Naive thymus-derived CD4-positive, alpha-beta T cell (primary cell): Measurements from ENCODE around the gene ALDH1L2. TPM values are rescaled to one million over a fixed set of nuclear protein-coding genes. Genes with fewer than 3 reads are reported as not detected.

Experiments used
- ATAC-seq: fragments of 150-1000 bp; cut with Tn5 transposase; 2 replicates; pipeline ENCODE4 v1.10.0; 2021; ENCODE audit warnings: mild to moderate bottlenecking, moderate library complexity
- CTCF ChIA-PET: fragments of 350-600 bp; sonication (Branson Sonifier 250); formaldehyde crosslinking; loops from one replicate; lab custom pipeline; 2021; ENCODE audit warnings: antibody characterized with exemption; lab: Charles Lee
- POLR2A ChIA-PET: fragments of 350-600 bp; sonication (Branson Sonifier 250); formaldehyde crosslinking; loops from one replicate; lab custom pipeline; 2021; ENCODE audit warnings: antibody characterized with exemption, inconsistent platforms; lab: Charles Lee
- DNase-seq, 9 donors: peaks; one replicate each; pipeline versions ENCODE4 v3.0.0 to v3.0.0-alpha.2; 2020 to 2022; ENCODE audit warnings: mixed read lengths in 1 of 9
- H3K27ac ChIP-seq: one replicate; pipeline ENCODE4 v1.7.0; 2013; ENCODE audit warnings: mild to moderate bottlenecking, low read depth, low read length, moderate library complexity
- H3K27me3 ChIP-seq, 2 donors: one replicate each; pipeline ENCODE4 v1.7.0; 2013; ENCODE audit warnings: low read length in 2 of 2, mild to moderate bottlenecking in 2 of 2, moderate library complexity in 2 of 2; ENCODE audit not compliant: control insufficient read depth in 2 of 2, insufficient read depth in 2 of 2
- H3K36me3 ChIP-seq, 3 experiments: 1 replicate in 2 of 3; 2 replicates in 1 of 3; pipeline ENCODE4 v1.7.0; 2013; ENCODE audit warnings: low read length in 3 of 3, mild to moderate bottlenecking in 3 of 3, moderate library complexity in 1 of 3; ENCODE audit not compliant: insufficient read depth in 3 of 3, control insufficient read depth in 2 of 3
- H3K4me1 ChIP-seq, 2 donors: one replicate each; pipeline ENCODE4 v1.7.0; 2013; ENCODE audit warnings: low read length in 2 of 2, mild to moderate bottlenecking in 2 of 2, moderate library complexity in 1 of 2; ENCODE audit not compliant: control insufficient read depth in 2 of 2, insufficient read depth in 2 of 2
- H3K4me3 ChIP-seq: 2 replicates; pipeline ENCODE4 v1.7.0; 2013; ENCODE audit warnings: mild to moderate bottlenecking, low read length
- H3K9me3 ChIP-seq, 3 experiments: 1 replicate in 2 of 3; 2 replicates in 1 of 3; pipeline ENCODE4 v1.7.0; 2013; ENCODE audit warnings: low read length in 3 of 3; ENCODE audit not compliant: control insufficient read depth in 2 of 3
- H3K27ac Mint-ChIP-seq, 9 donors: one replicate each; pipeline ENCODE4 v1.8.0; 2020 to 2022; ENCODE audit warnings: mixed read lengths in 9 of 9, mild to moderate bottlenecking in 8 of 9, moderate library complexity in 5 of 9, inconsistent platforms in 2 of 9
- H3K27me3 Mint-ChIP-seq, 5 donors: one replicate each; pipeline ENCODE4 v1.8.0; 2021 to 2022; ENCODE audit warnings: mixed read lengths in 5 of 5, mild to moderate bottlenecking in 1 of 5
- H3K36me3 Mint-ChIP-seq, 5 donors: one replicate each; pipeline ENCODE4 v1.8.0; 2020 to 2022; ENCODE audit warnings: mixed read lengths in 5 of 5, mild to moderate bottlenecking in 3 of 5, inconsistent platforms in 1 of 5
- H3K4me1 Mint-ChIP-seq, 7 donors: one replicate each; pipeline ENCODE4 v1.8.0; 2020 to 2022; ENCODE audit warnings: mixed read lengths in 7 of 7, mild to moderate bottlenecking in 3 of 7, inconsistent platforms in 1 of 7
- H3K4me3 Mint-ChIP-seq, 10 donors: one replicate each; pipeline ENCODE4 v1.8.0; 2020 to 2022; ENCODE audit warnings: mild to moderate bottlenecking in 10 of 10, mixed read lengths in 10 of 10, moderate library complexity in 6 of 10, inconsistent platforms in 2 of 10
- H3K9me3 Mint-ChIP-seq, 11 donors: one replicate each; pipeline ENCODE4 v1.8.0; 2020 to 2022; ENCODE audit warnings: mixed read lengths in 11 of 11, mild to moderate bottlenecking in 4 of 11, inconsistent platforms in 1 of 11, moderate library complexity in 1 of 11
- intact Hi-C, 2 donors: fragments of 100-400 bp; cut with micrococcal nuclease; formaldehyde crosslinking; loops; one replicate each; pipeline ENCODE4 v1.15.1; 2023
- polyA plus RNA-seq, 2 donors: library from polyadenylated mRNA; unstranded; fragments of 300-500 nt; fragmentation: Illumina TruSeq; gene quantifications; one replicate each; pipeline ENCODE4 v1.2.3, GENCODE V29; 2021
- total RNA-seq, 6 experiments: library from RNA in 5 of 6; stranded (reverse) in 5 of 6; gene quantifications; 1 replicate in 5 of 6; 2 replicates in 1 of 6; pipeline ENCODE4 v1.2.3 and lab custom pipeline; 2021 to 2026

ALDH1L2 gene
- total and polyA plus RNA-seq, 7 experiments from 2014 or later, result 0.24 to 0.42 (median 0.34) TPM; not detected in 3

- ATAC-seq, result no peak
- Histone ChIP-seq H3K4me1 (no peaks in the 10 kb centered on the region), H3K27me3 (no peaks in the 10 kb centered on the region), H3K4me3 (no peak overlapping the region), H3K27ac (no peak overlapping the region), H3K9me3 (no peaks in the 10 kb centered on the region), H3K36me3 (no peaks in the 10 kb centered on the region)
- Mint-ChIP-seq H3K9me3 (no peaks in the 10 kb centered on the region), H3K4me3 (no peak overlapping the region), H3K36me3 (peaks cover 0 to 4% (median 0%) of the 10 kb centered on the region in 5 donors), H3K4me1 (no peaks in the 10 kb centered on the region), H3K27ac (no peak overlapping the region), H3K27me3 (peaks cover 0 to 22% (median 0%) of the 10 kb centered on the region in 5 donors)
- ChIA-PET POLR2A (interaction anchor here (1.8 kb wide), 1 partner anchor 8 kb away, joined by 3 read pairs; no protein-coding TSS in a partner anchor), CTCF (no interaction called here)
- DNase-seq, result no peak
- intact Hi-C loops, result no loop called here
These were observed 14.1 kb downstream of the ALDH1L2 start for GRCh38 chr12:105069936-105070702.

GRCh38 chr12:105067511-105068031 lies 16.7 kb downstream of the ALDH1L2 start:
- H3K27me3 Mint-ChIP-seq, result peaks cover 0 to 22% (median 0%) of the 10 kb centered on the region in 5 donors
- Histone ChIP-seq H3K36me3 (no peaks in the 10 kb centered on the region), H3K9me3 (no peaks in the 10 kb centered on the region), H3K27me3 (no peaks in the 10 kb centered on the region), H3K4me3 (no peak overlapping the region), H3K4me1 (no peaks in the 10 kb centered on the region), H3K27ac (no peak overlapping the region)
- no peak overlapping the region for H3K27ac Mint-ChIP-seq
- intact Hi-C loops, result no loop called here
- H3K9me3 Mint-ChIP-seq, result no peaks in the 10 kb centered on the region
- POLR2A ChIA-PET, result no interaction called here
- H3K36me3 Mint-ChIP-seq, result no peaks in the 10 kb centered on the region
- no peaks in the 10 kb centered on the region for H3K4me1 Mint-ChIP-seq
- CTCF ChIA-PET, result no interaction called here
- DNase-seq, result no peak
- ATAC-seq, result no peak
- H3K4me3 Mint-ChIP-seq, result no peak overlapping the region

- no peak overlapping the region for H3K4me3 ChIP-seq
- no peak overlapping the region for H3K27ac ChIP-seq
- Mint-ChIP-seq H3K27ac (no peak overlapping the region), H3K9me3 (no peaks in the 10 kb centered on the region), H3K36me3 (no peaks in the 10 kb centered on the region), H3K27me3 (peaks cover 0 to 18% (median 0%) of the 10 kb centered on the region in 5 donors), H3K4me1 (no peaks in the 10 kb centered on the region), H3K4me3 (no peak overlapping the region)
- CTCF ChIA-PET, result no interaction called here
- intact Hi-C loops, result no loop called here
- no peak for ATAC-seq
- no peaks in the 10 kb centered on the region for H3K27me3 ChIP-seq
- H3K36me3 ChIP-seq, result no peaks in the 10 kb centered on the region
- H3K9me3 ChIP-seq, result no peaks in the 10 kb centered on the region
- no peaks in the 10 kb centered on the region for H3K4me1 ChIP-seq
- POLR2A ChIA-PET, result interaction anchor here (0.6 kb wide), 1 partner anchor 9 kb away, joined by 3 read pairs; no protein-coding TSS in a partner anchor
- no peak for DNase-seq
These were observed 19.6 kb downstream of the ALDH1L2 start for GRCh38 chr12:105064564-105065178.

- intact Hi-C loops, result no loop called here
- H3K4me1 Mint-ChIP-seq, result no peaks in the 10 kb centered on the region
- no peak for ATAC-seq
- no peak for DNase-seq
- H3K4me1 ChIP-seq, result no peaks in the 10 kb centered on the region
- no peaks in the 10 kb centered on the region for H3K36me3 ChIP-seq
- H3K9me3 Mint-ChIP-seq, result peaks cover 0 to 13% (median 2%) of the 10 kb centered on the region in 11 donors
- H3K27ac Mint-ChIP-seq, result no peak overlapping the region
- H3K27ac ChIP-seq, result no peak overlapping the region
- no peaks in the 10 kb centered on the region for H3K27me3 ChIP-seq
- POLR2A ChIA-PET, result no interaction called here
- peaks cover 0 to 9% (median 0%) of the 10 kb centered on the region in 5 donors for H3K27me3 Mint-ChIP-seq
- no peak overlapping the region for H3K4me3 Mint-ChIP-seq
- CTCF ChIA-PET, result no interaction called here
- H3K36me3 Mint-ChIP-seq, result peaks cover 0 to 9% (median 3%) of the 10 kb centered on the region in 5 donors
- H3K4me3 ChIP-seq, result no peak overlapping the region
- H3K9me3 ChIP-seq, result no peaks in the 10 kb centered on the region
These were observed 23.4 kb downstream of the ALDH1L2 start for GRCh38 chr12:105060715-105061378.

GRCh38 chr12:105057174-105057573 lies 27.1 kb downstream of the ALDH1L2 start:
- DNase-seq (no peak), ATAC-seq (no peak)
- POLR2A ChIA-PET, result no interaction called here
- intact Hi-C loops, result no loop called here
- Mint-ChIP-seq H3K9me3 (peaks cover 0 to 25% (median 10%) of the 10 kb centered on the region in 11 donors), H3K4me1 (peaks cover 0 to 5% (median 0%) of the 10 kb centered on the region in 7 donors), H3K36me3 (peaks cover 8 to 17% (median 11%) of the 10 kb centered on the region in 5 donors), H3K27ac (no peak overlapping the region), H3K27me3 (peaks cover 0 to 7% (median 0%) of the 10 kb centered on the region in 5 donors), H3K4me3 (no peak overlapping the region)
- Histone ChIP-seq H3K4me1 (no peaks in the 10 kb centered on the region), H3K9me3 (no peaks in the 10 kb centered on the region), H3K36me3 (no peaks in the 10 kb centered on the region), H3K27me3 (no peaks in the 10 kb centered on the region), H3K27ac (no peak overlapping the region), H3K4me3 (no peak overlapping the region)
- CTCF ChIA-PET, result no interaction called here

- intact Hi-C loops, result loop anchor here (1.0 to 5.0 kb wide), 13 partner anchors 66 to 852 kb away; partner anchors contain the start of genes NOPCHAP1 (in 2 of the 2), SLC41A2 (in 2 of the 2), CHST11 (in 1 of the 2) and TXNRD1 (in 1 of the 2)
- peaks cover 8 to 17% (median 11%) of the 10 kb centered on the region in 5 donors for H3K36me3 Mint-ChIP-seq
- DNase-seq (peak; percentile 35 to 76 (median 67)), ATAC-seq (peak; percentile 94)
- ChIA-PET CTCF (interaction anchor here (0.9 to 4.5 kb wide), 9 partner anchors 11 to 848 kb away, joined by 3 to 41 read pairs (median 4); no protein-coding TSS in a partner anchor), POLR2A (interaction anchor here (1.4 kb wide), 1 partner anchor 671 kb away, joined by 5 read pairs; no protein-coding TSS in a partner anchor)
- no peak overlapping the region for H3K27ac Mint-ChIP-seq
- H3K27me3 Mint-ChIP-seq, result peaks cover 0 to 7% (median 0%) of the 10 kb centered on the region in 5 donors
- no peaks in the 10 kb centered on the region for H3K27me3 ChIP-seq
- peaks cover 0 to 25% (median 10%) of the 10 kb centered on the region in 11 donors for H3K9me3 Mint-ChIP-seq
- no peak overlapping the region for H3K27ac ChIP-seq
- H3K4me1 ChIP-seq, result no peaks in the 10 kb centered on the region
- H3K36me3 ChIP-seq, result no peaks in the 10 kb centered on the region
- H3K9me3 ChIP-seq, result no peaks in the 10 kb centered on the region
- H3K4me3 Mint-ChIP-seq, result no peak overlapping the region
- no peak overlapping the region for H3K4me3 ChIP-seq
- H3K4me1 Mint-ChIP-seq, result peaks cover 0 to 5% (median 0%) of the 10 kb centered on the region in 7 donors
These were observed 31.1 kb downstream of the ALDH1L2 start for GRCh38 chr12:105053116-105053572.
